KMS-11 (cell line): Measurements from ENCODE around the gene ASXL3.

Experiments used
- H2AFZ ChIP-seq: fragments of 200-600 bp; sonication (generic); 2 replicates; pipeline ENCODE4 v1.6.1; 2016; ENCODE audit warnings: antibody characterized with exemption, mixed run types, low read depth
- H3K27ac ChIP-seq: fragments of 200-600 bp; sonication (generic); 2 replicates; pipeline ENCODE4 v1.6.1; 2016; ENCODE audit warnings: mild to moderate bottlenecking, mixed run types
- H3K27me3 ChIP-seq: fragments of 200-600 bp; sonication (generic); 2 replicates; pipeline ENCODE4 v1.6.1; 2017; ENCODE audit warnings: mild to moderate bottlenecking, low read depth, mixed run types, moderate library complexity; ENCODE audit not compliant: insufficient read depth
- H3K36me3 ChIP-seq: fragments of 200-600 bp; sonication (generic); 2 replicates; pipeline ENCODE4 v1.6.1; 2017; ENCODE audit warnings: mild to moderate bottlenecking, mixed run types; ENCODE audit not compliant: insufficient read depth
- H3K4me1 ChIP-seq: fragments of 200-600 bp; sonication (generic); 2 replicates; pipeline ENCODE4 v1.6.1; 2016; ENCODE audit warnings: mild to moderate bottlenecking, low read depth, mixed run types; ENCODE audit not compliant: poor library complexity, severe bottlenecking
- H3K4me2 ChIP-seq: fragments of 200-600 bp; sonication (generic); 2 replicates; pipeline ENCODE4 v1.7.0; 2016; ENCODE audit warnings: mild to moderate bottlenecking, mixed run types
- H3K4me3 ChIP-seq: fragments of 200-600 bp; sonication (generic); IDR thresholded peaks from 2 replicates; pipeline ENCODE4 v1.6.1; 2017; ENCODE audit warnings: low read depth, low read length, mixed read lengths; ENCODE audit not compliant: insufficient read depth
- H3K79me2 ChIP-seq: fragments of 200-600 bp; sonication (generic); 2 replicates; pipeline ENCODE4 v1.6.1; 2016; ENCODE audit warnings: low read depth, mixed run types; ENCODE audit not compliant: insufficient read depth
- H3K9ac ChIP-seq: fragments of 200-600 bp; sonication (generic); 2 replicates; pipeline ENCODE4 v1.6.1; 2016; ENCODE audit warnings: mild to moderate bottlenecking, mixed run types
- H4K20me1 ChIP-seq: fragments of 200-600 bp; sonication (generic); 2 replicates; pipeline ENCODE4 v1.6.1; 2016; ENCODE audit warnings: mild to moderate bottlenecking, mixed run types; ENCODE audit not compliant: insufficient read depth
- TF ChIP-seq, protein P1 (sequence below): fragments of 200-600 bp; sonication (generic); conservative IDR thresholded peaks from 2 replicates; pipeline ENCODE4 v1.6.1; 2017; ENCODE audit warnings: low read depth, mild to moderate bottlenecking, antibody characterized with exemption, low read length, moderate library complexity, mixed read lengths

ASXL3 gene

GRCh38 chr18:33540392-33540791, 37.6 kb upstream of the ASXL3 start:
- no peak overlapping the region for H2AFZ ChIP-seq
- TF ChIP-seq, protein P1, sequence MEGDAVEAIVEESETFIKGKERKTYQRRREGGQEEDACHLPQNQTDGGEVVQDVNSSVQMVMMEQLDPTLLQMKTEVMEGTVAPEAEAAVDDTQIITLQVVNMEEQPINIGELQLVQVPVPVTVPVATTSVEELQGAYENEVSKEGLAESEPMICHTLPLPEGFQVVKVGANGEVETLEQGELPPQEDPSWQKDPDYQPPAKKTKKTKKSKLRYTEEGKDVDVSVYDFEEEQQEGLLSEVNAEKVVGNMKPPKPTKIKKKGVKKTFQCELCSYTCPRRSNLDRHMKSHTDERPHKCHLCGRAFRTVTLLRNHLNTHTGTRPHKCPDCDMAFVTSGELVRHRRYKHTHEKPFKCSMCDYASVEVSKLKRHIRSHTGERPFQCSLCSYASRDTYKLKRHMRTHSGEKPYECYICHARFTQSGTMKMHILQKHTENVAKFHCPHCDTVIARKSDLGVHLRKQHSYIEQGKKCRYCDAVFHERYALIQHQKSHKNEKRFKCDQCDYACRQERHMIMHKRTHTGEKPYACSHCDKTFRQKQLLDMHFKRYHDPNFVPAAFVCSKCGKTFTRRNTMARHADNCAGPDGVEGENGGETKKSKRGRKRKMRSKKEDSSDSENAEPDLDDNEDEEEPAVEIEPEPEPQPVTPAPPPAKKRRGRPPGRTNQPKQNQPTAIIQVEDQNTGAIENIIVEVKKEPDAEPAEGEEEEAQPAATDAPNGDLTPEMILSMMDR = no peak
- H4K20me1 ChIP-seq = no peaks in the 10 kb centered on the region
- no peak overlapping the region for H3K4me2 ChIP-seq
- H3K79me2 ChIP-seq = no peaks in the 10 kb centered on the region
- H3K9ac ChIP-seq = no peak overlapping the region
- no peaks in the 10 kb centered on the region for H3K4me1 ChIP-seq
- no peaks in the 10 kb centered on the region for H3K27me3 ChIP-seq
- no peak overlapping the region for H3K4me3 ChIP-seq
- no peak overlapping the region for H3K27ac ChIP-seq
- H3K36me3 ChIP-seq = no peaks in the 10 kb centered on the region

DNA sequence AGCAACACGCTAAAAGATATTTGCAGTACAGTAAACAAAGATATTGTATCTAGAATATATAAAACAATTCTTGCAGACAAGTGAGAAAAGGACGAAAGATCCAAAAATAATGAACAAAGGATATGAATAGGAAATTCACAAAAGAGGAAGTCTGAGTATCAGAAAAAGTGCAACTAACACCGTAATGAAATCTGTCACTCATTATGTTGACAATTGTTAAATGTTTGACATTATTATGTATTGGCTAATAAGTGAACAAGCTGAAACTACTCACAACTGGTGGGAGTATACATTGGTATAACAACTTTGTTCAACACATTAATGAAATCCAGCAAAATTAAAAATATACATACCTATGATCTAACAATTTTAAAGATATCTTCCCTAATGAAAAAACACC, 36.7 kb upstream of the ASXL3 start:
- Histone ChIP-seq H3K4me3 (no peak overlapping the region), H3K27me3 (no peaks in the 10 kb centered on the region), H3K36me3 (no peaks in the 10 kb centered on the region), H2AFZ (no peak overlapping the region), H4K20me1 (no peaks in the 10 kb centered on the region), H3K4me2 (no peak overlapping the region), H3K79me2 (no peaks in the 10 kb centered on the region), H3K4me1 (no peaks in the 10 kb centered on the region), H3K9ac (no peak overlapping the region), H3K27ac (no peak overlapping the region)
- TF ChIP-seq, protein P1 = no peak

DNA sequence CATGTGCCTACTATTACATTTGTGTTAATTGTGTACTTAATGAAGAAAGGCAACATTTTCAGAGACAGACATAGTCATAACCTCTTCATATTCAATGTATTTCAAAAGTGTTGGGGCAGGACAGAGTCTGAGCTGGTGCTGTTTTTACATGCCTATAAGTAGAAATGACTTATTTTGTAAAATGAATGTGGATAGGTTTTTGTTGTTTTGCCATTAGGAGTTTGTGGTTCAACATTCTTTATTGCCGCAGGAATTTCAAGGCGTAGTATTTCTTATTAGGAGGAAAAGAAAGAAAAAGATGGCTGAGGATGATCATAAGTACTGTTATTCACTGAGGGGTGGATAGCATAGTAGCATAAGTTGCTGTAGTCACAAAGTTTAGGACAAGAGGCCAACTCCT, 21.2 kb upstream of the ASXL3 start:
- H3K36me3 ChIP-seq = no peaks in the 10 kb centered on the region
- H3K4me1 ChIP-seq = no peaks in the 10 kb centered on the region
- H3K9ac ChIP-seq = no peak overlapping the region
- H4K20me1 ChIP-seq = no peaks in the 10 kb centered on the region
- H3K4me3 ChIP-seq = no peak overlapping the region
- H2AFZ ChIP-seq = no peak overlapping the region
- H3K27me3 ChIP-seq = no peaks in the 10 kb centered on the region
- no peak overlapping the region for H3K27ac ChIP-seq
- TF ChIP-seq, protein P1 = no peak
- no peaks in the 10 kb centered on the region for H3K79me2 ChIP-seq
- no peak overlapping the region for H3K4me2 ChIP-seq

DNA sequence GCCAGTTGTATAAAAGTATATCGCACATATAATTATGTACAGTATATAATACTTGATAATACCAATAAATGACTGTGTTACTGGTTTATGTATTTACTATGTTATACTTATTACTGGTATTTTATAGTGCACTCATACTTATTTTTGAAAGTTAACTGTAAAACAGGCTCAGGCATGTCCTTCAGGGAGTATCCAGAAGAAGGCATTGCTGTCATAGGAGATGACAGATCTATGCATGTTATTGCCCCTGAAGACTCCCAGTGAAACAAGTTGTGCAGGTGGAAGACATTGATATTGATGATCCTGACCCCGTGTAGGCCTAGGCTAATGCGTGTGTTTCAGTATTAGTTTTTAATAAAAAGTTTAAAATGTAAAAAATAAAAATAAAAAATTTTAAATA, 20.3 kb upstream of the ASXL3 start:
- no peak overlapping the region for H2AFZ ChIP-seq
- no peak overlapping the region for H3K27ac ChIP-seq
- H3K4me1 ChIP-seq = no peaks in the 10 kb centered on the region
- H3K9ac ChIP-seq = no peak overlapping the region
- H3K27me3 ChIP-seq = no peaks in the 10 kb centered on the region
- H3K4me2 ChIP-seq = no peak overlapping the region
- no peaks in the 10 kb centered on the region for H3K36me3 ChIP-seq
- no peaks in the 10 kb centered on the region for H3K79me2 ChIP-seq
- H4K20me1 ChIP-seq = no peaks in the 10 kb centered on the region
- TF ChIP-seq, protein P1 = no peak
- H3K4me3 ChIP-seq = no peak overlapping the region
